ENCODE data around the gene CDC42SE2. TPM values are rescaled to one million over a fixed set of nuclear protein-coding genes. Genes with fewer than 3 reads are reported as not detected.

CDC42SE2 gene
- total RNA-seq, 1 donor from 2014 or later, result 19.4 TPM

- no peaks in the 10 kb centered on the region for H3K9me3 ChIP-seq
- no peaks in the 10 kb centered on the region for H3K36me3 ChIP-seq
- no peak overlapping the region for H3K27ac ChIP-seq
- TF ChIP-seq, protein P1, sequence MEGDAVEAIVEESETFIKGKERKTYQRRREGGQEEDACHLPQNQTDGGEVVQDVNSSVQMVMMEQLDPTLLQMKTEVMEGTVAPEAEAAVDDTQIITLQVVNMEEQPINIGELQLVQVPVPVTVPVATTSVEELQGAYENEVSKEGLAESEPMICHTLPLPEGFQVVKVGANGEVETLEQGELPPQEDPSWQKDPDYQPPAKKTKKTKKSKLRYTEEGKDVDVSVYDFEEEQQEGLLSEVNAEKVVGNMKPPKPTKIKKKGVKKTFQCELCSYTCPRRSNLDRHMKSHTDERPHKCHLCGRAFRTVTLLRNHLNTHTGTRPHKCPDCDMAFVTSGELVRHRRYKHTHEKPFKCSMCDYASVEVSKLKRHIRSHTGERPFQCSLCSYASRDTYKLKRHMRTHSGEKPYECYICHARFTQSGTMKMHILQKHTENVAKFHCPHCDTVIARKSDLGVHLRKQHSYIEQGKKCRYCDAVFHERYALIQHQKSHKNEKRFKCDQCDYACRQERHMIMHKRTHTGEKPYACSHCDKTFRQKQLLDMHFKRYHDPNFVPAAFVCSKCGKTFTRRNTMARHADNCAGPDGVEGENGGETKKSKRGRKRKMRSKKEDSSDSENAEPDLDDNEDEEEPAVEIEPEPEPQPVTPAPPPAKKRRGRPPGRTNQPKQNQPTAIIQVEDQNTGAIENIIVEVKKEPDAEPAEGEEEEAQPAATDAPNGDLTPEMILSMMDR (IDR thresholded peaks at IDR 0.05), result no peak
- no peak for TF ChIP-seq POLR2A (IDR thresholded peaks at IDR 0.05)
- no peak for TF ChIP-seq POLR2AphosphoS5 (IDR thresholded peaks at IDR 0.05; ENCODE audit: insufficient read depth in 1 of 2, low read depth in 1 of 2)
- H3K4me3 ChIP-seq, result no peak overlapping the region
- intact Hi-C loops (cut with DNase I), result no loop called here
- no peak for DNase-seq (ENCODE audit: extremely low spot score in 2 of 2)
- no peaks in the 10 kb centered on the region for H3K4me1 ChIP-seq
- no peaks in the 10 kb centered on the region for H3K27me3 ChIP-seq
Observed at GRCh38 chr5:131413605-131414559, 150.0 kb downstream of the CDC42SE2 start.

GRCh38 chr5:131416729-131417128, 152.9 kb downstream of the CDC42SE2 start:
- Histone ChIP-seq H3K27ac (no peak overlapping the region), H3K36me3 (no peaks in the 10 kb centered on the region), H3K4me3 (no peak overlapping the region), H3K9me3 (no peaks in the 10 kb centered on the region), H3K27me3 (no peaks in the 10 kb centered on the region), H3K4me1 (no peaks in the 10 kb centered on the region)
- no peak for DNase-seq (ENCODE audit: extremely low spot score in 2 of 2)
- intact Hi-C loops (cut with DNase I), result no loop called here
- TF ChIP-seq, protein P1 (IDR thresholded peaks at IDR 0.05), result no peak
- no peak for TF ChIP-seq POLR2A (IDR thresholded peaks at IDR 0.05)
- no peak for TF ChIP-seq POLR2AphosphoS5 (IDR thresholded peaks at IDR 0.05; ENCODE audit: insufficient read depth in 1 of 2, low read depth in 1 of 2)

GRCh38 chr5:131417240-131417869, 153.5 kb downstream of the CDC42SE2 start:
- no peaks in the 10 kb centered on the region for H3K9me3 ChIP-seq
- no peaks in the 10 kb centered on the region for H3K36me3 ChIP-seq
- TF ChIP-seq, protein P1 (IDR thresholded peaks at IDR 0.05), result peak; percentile 58 to 86 (median 62)
- peak in 1 of 2 donors; percentile 13 for TF ChIP-seq POLR2AphosphoS5 (IDR thresholded peaks at IDR 0.05; ENCODE audit: insufficient read depth in 1 of 2, low read depth in 1 of 2)
- TF ChIP-seq POLR2A (IDR thresholded peaks at IDR 0.05), result no peak
- H3K27ac ChIP-seq, result no peak overlapping the region
- H3K4me1 ChIP-seq, result no peaks in the 10 kb centered on the region
- intact Hi-C loops (cut with DNase I), result no loop called here
- no peak overlapping the region for H3K4me3 ChIP-seq
- no peaks in the 10 kb centered on the region for H3K27me3 ChIP-seq
- no peak for DNase-seq (ENCODE audit: extremely low spot score in 2 of 2)

DNA sequence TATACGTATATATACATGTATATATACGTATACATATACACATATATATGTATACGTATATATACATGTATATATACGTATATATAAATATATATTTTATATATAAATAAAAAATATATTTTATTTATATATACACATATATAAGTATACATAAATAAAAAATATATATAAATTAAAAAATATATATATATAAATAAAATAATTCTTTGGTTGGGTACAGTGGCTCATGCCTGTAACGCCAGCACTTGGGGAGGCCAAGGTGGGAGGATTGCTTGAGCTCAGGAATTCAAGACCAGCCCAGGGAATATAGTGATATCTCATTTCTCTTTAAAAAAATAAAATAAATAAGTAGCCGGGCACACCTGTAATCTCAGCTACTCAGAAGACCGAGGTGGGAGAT, 155.0 kb downstream of the CDC42SE2 start:
- H3K27ac ChIP-seq, result no peak overlapping the region
- no peaks in the 10 kb centered on the region for H3K36me3 ChIP-seq
- H3K9me3 ChIP-seq, result no peaks in the 10 kb centered on the region
- no peak for TF ChIP-seq POLR2AphosphoS5 (IDR thresholded peaks at IDR 0.05; ENCODE audit: insufficient read depth in 1 of 2, low read depth in 1 of 2)
- no peak for TF ChIP-seq POLR2A (IDR thresholded peaks at IDR 0.05)
- TF ChIP-seq, protein P1 (IDR thresholded peaks at IDR 0.05), result no peak
- H3K4me3 ChIP-seq, result no peak overlapping the region
- H3K27me3 ChIP-seq, result no peaks in the 10 kb centered on the region
- H3K4me1 ChIP-seq, result no peaks in the 10 kb centered on the region
- intact Hi-C loops (cut with DNase I), result no loop called here
- DNase-seq (ENCODE audit: extremely low spot score in 2 of 2), result no peak
